NK-92 (cell line): ENCODE results near the gene CAMTA1.

Experiments used
- DNase-seq: peaks from one replicate; lab custom pipeline; 2025; ENCODE audit not compliant: unreplicated experiment; lab: John Stamatoyannopoulos, UW

Gene CAMTA1

GRCh38 chr1:6923012-6923411 is 137.8 kb downstream of the CAMTA1 start:
- DNase-seq, result no peak

DNA sequence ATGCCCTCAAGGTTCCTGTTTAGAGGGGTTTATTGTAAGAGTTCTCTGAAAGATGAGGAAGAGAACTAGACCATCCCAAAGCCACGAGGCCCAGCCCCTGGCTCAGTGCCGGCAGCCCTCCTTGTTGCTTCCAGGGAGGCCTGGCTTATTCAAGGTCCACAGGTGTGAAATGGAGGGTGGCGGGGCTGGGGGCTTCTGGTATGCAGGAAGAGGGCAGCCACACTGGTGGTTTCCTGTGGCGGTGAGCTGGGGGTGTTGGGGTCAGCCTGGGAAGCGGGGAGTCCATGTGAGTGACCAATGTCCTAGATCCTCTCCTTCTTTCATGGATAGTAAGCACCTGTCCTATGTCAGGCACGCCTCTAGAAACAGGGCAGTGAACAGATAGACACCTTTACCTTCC is 138.2 kb downstream of the CAMTA1 start:
- no peak for DNase-seq

GRCh38 chr1:6923955-6924881 is 139.0 kb downstream of the CAMTA1 start:
- DNase-seq, result no peak

DNA sequence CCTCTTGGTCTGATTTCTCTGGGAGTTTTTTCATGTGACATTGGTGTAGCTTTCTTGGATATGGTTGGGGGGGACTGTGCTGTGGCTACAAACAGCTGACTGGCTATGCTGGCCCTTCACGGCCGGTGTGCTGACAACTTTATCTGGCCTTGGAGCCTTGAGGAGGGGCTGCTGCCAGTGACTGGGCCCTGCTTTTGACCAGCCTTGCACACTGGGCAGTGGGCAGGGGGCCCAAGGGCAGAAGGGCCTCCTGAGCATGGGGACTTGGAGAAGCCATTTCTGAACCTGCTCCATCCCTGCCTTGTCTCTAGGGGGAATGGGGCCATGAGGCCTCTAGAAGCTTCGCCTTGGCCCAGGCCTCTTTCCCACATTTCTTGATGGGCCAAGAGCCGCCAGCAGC is 139.6 kb downstream of the CAMTA1 start:
- DNase-seq, result no peak

- no peak for DNase-seq
Observed at GRCh38 chr1:6927626-6928025, 142.4 kb downstream of the CAMTA1 start.

- no peak for DNase-seq
Observed at GRCh38 chr1:6928106-6928885, 143.0 kb downstream of the CAMTA1 start.

DNA sequence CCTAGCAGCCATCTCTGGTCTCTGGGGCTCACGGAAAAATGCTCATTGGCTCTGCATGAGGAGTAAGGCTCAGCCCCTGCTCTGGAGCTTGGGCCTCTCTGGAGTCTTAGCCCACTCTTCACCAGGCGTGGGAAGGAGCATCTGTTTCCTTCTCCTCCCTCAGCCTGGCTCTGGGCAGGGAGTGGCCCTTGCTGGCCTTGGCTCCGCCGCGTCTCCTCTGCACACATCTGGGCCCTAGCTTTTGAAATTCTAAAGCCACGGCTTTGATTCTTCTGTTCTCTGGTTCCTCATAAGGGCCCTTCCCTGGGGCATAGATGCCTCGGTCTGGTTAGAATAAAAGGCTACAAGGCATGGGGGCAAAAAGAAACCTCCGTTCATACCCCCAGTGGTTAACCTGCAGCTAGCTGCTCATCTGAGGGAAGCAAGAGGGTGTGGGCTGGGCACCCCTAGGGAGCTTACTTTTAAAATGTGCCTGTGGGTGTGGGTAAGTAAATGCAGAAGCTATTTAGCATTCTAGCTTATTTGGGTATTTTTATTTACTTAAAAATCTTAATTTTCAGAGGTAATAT is 145.6 kb downstream of the CAMTA1 start:
- no peak for DNase-seq

DNA sequence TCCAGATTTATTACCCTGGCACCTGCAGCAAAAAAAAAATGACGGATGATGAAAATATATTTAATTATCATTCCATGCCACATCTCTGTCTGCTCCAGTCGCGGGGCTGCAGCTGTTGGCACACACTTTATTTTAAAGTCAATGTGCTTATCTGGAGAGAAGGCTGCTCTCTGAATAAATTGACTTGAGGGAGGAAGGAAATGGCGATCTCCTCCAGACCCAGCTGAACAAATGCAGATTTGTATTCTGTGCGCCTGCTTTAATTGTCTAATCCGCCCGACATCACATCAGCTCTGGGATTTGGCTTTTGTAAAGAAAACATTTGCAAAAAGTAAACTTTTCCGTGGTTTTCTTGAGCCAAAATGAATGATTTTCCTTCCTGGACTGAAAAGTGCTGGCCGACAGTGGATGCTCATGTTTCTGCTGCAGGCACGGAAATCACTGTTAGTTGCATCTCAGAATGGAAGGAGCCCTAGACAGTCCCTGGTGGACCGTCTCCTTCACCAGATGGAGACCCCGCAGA is 150.2 kb downstream of the CAMTA1 start:
- no peak for DNase-seq

DNA sequence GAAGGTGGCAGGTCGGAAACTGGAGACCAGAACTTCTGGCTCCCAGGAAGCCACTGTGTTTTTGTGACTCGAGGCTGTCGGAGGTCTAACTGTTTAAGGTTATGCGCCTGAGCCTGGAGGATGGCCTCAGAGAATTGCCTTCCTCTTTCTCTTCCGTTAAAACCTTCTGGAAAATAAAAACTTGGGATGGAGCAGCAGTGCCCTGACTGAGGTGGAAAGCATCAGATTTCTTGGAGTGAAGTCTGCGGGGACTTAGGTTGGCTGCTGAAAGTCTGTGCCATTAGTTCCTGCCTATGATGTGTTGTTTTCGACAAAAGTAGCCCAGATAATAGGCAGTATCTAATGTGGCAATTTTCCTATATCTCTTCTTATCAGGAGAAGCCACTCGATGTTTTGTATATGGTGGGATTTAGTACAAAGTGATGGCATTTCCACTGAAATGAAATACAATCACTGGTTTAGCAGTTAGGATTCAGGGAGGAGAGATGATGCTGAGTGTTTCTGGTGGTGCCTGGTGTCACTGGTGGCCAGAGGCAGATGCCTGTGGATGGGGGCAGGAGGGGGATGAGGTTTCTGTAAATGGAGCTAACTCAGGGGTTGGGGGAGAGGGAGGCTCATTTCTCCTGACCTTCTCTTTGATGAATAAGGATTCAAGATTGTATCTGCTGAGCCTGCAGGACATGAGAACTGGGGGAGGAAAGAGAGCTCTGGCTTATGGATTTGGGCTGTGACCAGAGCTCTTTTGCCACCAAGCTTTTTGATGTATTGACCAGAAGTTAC is 150.8 kb downstream of the CAMTA1 start:
- DNase-seq, result no peak

DNA sequence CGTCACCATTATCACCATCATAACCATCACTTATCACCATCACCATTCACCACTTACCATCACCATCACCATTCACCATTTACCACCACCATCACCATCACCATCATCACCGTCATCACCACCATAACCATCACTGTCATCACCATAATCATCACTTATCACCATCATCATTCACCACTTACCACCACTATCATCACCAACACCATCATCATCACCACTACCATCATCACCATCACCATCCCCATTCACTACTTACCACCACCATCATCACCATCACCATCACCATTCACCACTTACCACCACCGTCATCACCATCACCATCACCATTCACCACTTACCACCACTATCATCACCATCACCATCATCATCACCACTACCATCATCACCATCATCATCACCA is 151.8 kb downstream of the CAMTA1 start:
- DNase-seq, result no peak

GRCh38 chr1:6939363-6939762 is 154.1 kb downstream of the CAMTA1 start:
- DNase-seq, result no peak

DNA sequence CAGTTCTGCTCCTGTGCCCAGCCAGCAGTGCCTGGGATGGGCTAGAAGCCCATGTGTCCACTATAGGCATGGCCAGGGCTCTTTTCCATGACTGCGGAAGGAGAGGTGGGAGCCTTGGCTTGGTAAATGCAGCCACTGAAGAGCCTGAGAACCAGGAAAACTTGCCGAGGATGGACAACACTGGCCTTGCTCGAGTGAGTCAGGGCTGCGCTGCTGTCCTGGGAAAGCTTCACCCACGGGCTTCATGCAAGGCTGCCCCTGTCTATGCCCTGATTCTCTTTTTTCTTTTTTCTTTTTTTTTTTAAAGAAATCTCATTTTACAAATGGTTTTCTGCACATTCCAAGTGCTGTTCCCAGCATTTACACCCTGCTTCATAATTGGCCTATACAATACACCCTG is 156.5 kb downstream of the CAMTA1 start:
- no peak for DNase-seq

- DNase-seq, result no peak
Observed at GRCh38 chr1:6942990-6943389, 157.7 kb downstream of the CAMTA1 start.

DNA sequence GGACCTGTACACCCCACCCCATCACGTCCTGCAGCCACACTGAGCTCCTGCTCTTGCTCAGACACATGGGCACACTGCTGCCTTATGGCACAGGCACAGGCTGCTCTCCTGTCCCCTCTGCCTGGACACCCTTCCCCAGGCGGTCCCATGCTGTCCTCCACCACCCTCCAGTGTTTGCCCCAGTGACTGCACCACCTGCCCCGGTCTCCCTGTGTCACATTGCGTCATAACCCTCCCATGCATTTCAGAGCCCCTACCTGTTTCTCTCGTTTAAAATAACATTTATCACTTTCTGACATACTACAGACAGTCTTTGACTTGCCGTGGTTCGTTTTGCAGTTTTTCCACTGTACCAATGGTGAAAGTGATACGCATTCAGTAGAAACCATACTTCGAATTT is 159.2 kb downstream of the CAMTA1 start:
- DNase-seq, result no peak

GRCh38 chr1:6947952-6948351 is 162.7 kb downstream of the CAMTA1 start:
- DNase-seq, result no peak

- no peak for DNase-seq
Observed at GRCh38 chr1:6948416-6948815, 163.2 kb downstream of the CAMTA1 start.

DNA sequence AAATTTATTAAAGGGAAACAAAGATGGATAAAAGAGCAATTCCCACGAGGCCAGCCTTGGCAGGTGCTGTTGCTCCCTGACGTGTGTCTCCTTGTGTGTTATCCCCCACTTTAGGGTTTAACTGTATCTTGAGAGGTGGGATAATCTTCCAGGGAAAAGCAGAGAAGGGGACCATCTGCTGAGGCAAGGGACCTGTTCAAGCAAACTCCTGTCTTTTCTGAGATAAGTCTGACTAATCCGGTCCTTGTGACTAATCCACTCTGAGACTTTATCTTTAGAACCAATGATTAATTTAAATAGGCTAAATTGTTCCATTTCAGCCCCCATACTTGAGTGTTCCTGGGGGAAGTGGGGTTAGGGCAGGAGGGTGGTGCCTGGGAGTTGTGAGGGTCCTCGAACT is 163.6 kb downstream of the CAMTA1 start:
- no peak for DNase-seq

DNA sequence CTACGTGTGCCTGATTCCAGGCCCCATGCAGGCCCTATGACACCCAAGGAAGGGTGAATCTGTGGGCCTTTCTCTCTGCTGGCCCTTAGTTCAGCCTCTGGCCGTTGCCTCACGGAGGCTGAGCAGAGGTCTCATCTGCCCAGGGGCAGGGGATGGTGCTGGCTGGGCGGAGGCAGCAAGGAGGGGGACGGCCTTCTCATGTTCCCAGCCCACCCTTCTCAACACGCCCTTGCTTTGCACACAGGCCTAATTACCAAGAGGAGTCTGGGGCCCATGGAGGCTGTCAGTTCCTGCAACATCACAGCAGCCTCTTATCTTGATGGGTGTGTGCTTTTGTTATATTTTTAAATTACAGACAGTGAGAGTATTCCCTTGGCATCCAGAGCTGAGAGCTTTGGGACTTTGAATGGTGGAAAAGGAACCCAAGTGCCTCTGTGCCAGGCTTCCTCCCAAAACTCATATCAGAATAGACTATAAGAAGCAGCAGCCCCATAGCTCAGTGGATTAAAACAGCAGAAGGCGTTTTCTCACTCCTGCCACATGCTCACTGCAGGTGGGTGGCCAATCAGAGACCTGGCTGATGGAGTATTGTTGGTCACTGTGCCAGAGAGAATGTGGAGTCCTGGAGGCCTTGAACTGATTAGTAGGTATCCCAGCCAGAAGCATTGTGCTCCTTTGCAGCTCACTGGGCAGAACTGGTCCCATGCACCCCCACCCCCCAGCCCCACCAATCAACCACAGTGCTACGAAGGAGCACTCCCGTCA is 164.9 kb downstream of the CAMTA1 start:
- DNase-seq, result no peak

- no peak for DNase-seq
Observed at GRCh38 chr1:6951536-6951935, 166.3 kb downstream of the CAMTA1 start.

DNA sequence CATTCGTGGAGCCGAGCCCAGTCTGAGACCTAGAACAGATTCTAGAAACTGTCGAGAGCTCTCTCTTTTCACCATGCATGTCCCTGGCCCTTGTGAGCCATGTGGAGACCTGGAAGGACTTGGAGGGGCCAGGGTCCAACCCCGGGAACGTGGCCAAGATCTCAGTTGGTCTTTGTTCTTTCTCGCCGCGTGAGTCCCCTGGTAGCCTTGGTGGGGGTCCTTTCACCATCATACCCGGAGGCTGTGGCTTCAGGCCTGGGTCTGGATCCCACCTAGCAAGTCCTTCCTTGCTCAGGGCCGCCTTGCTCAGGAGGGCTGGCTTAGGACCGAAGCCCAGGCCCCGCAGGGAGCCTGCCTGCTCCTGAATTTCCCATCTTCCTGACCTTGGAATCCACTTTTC is 168.0 kb downstream of the CAMTA1 start:
- DNase-seq, result no peak
